Esophagus squamous epithelium (tissue), 4 donors: ENCODE data around the gene PRKCD.

ENCODE experiments used
- CTCF ChIP-seq, 6 experiments: fragments of 450-650 bp in 4 of 6; fragments of 200-600 bp in 2 of 6; sonication (generic) in 2 of 6; IDR thresholded peaks; one replicate each; pipeline ENCODE4 v1.5.1; 2016 to 2019; ENCODE audit warnings: antibody characterized with exemption in 6 of 6, mild to moderate bottlenecking in 4 of 6, moderate library complexity in 4 of 6
- POLR2A ChIP-seq, 4 donors: fragments of 450-650 bp; IDR thresholded peaks; one replicate each; pipeline ENCODE4 v1.6.1; 2017; ENCODE audit warnings: antibody characterized with exemption in 4 of 4, mild to moderate bottlenecking in 4 of 4, moderate library complexity in 3 of 4

GRCh38 chr3:53179580-53179979 lies 18.6 kb downstream of the PRKCD start:
- TF ChIP-seq CTCF (IDR thresholded peaks at IDR 0.05) (no peak), POLR2A (IDR thresholded peaks at IDR 0.05) (no peak)
